Heart left ventricle (tissue), 16 donors: ENCODE results near the gene DYNC2H1. TPM values are rescaled to one million over a fixed set of nuclear protein-coding genes. Genes with fewer than 3 reads are reported as not detected.

Experiments
- ATAC-seq, 4 donors: fragments of 200-7000 bp; cut with Tn5 transposase; one replicate each; pipeline ENCODE4 v1.9.1; 2020 to 2022; ENCODE audit warnings: moderate library complexity in 4 of 4, mild to moderate bottlenecking in 3 of 4, moderate number of reproducible peaks in 1 of 4
- DNase-seq, 5 donors: peaks; one replicate each; pipeline ENCODE4 v3.0.0-alpha.2; 2020
- H3K27ac ChIP-seq, 12 donors: fragments of 200-600 bp; sonication (generic) in 4 of 12; one replicate each; pipeline versions ENCODE4 v1.5.0 to v1.8.0; 2016 to 2022; ENCODE audit warnings: mild to moderate bottlenecking in 2 of 12
- H3K27me3 ChIP-seq, 9 donors: fragments of 200-600 bp; sonication (generic) in 2 of 9; one replicate each; pipeline versions ENCODE4 v1.5.1 to v1.8.0; 2016 to 2022; ENCODE audit warnings: mild to moderate bottlenecking in 3 of 9
- H3K36me3 ChIP-seq, 9 donors: fragments of 200-600 bp; sonication (generic) in 2 of 9; one replicate each; pipeline versions ENCODE4 v1.5.0 to v1.8.0; 2018 to 2022; ENCODE audit warnings: mild to moderate bottlenecking in 2 of 9
- H3K4me1 ChIP-seq, 12 donors: fragments of 200-600 bp; sonication (generic) in 4 of 12; one replicate each; pipeline versions ENCODE4 v1.5.0 to v1.8.0; 2016 to 2022; ENCODE audit warnings: mild to moderate bottlenecking in 3 of 12
- H3K4me3 ChIP-seq, 12 donors: fragments of 200-600 bp; sonication (generic) in 4 of 12; one replicate each; pipeline versions ENCODE4 v1.5.0 to v1.8.0; 2017 to 2022; ENCODE audit warnings: mild to moderate bottlenecking in 9 of 12, moderate library complexity in 4 of 12
- H3K9me3 ChIP-seq, 12 donors: fragments of 200-600 bp; sonication (generic) in 4 of 12; one replicate each; pipeline versions ENCODE4 v1.5.0 to v1.8.0; 2016 to 2022; ENCODE audit warnings: mild to moderate bottlenecking in 1 of 12
- POLR2A ChIP-seq, 2 donors: fragments of 450-650 bp; IDR thresholded peaks; one replicate each; pipeline ENCODE4 v1.6.1; 2017; ENCODE audit warnings: antibody characterized with exemption in 2 of 2, mild to moderate bottlenecking in 2 of 2, moderate library complexity in 2 of 2
- WGBS, 4 donors: extraction: QIAGEN DNeasy Blood & Tissue Kit in 2 of 4; methylation state at CpG; one replicate each; pipeline versions ENCODE4 v1.1.5 to v1.1.7; 2013 to 2018; 5-methylcytosine and 5-hydroxymethylcytosine counted together
- intact Hi-C, 10 donors: fragments of 100-400 bp; cut with DNase I; formaldehyde crosslinking; loops; one replicate each; pipeline versions ENCODE4 v1.11.1 to v1.14.2; 2022
- polyA plus RNA-seq, 2 donors: library from polyadenylated mRNA; stranded (reverse); fragments of 200-250 nt; gene quantifications; one replicate each; pipeline ENCODE4 v1.2.3, GENCODE V29; 2013
- total RNA-seq, 9 donors: library from RNA; depleted of rRNA in 2 of 9; stranded (reverse); fragments of >200 nt in 2 of 9; fragmentation: NEBNext Ultra II Directional in 3 of 9; extraction: Animal tissue kit (Norgen Biotek cat#: 25700) in 3 of 9; gene quantifications; one replicate each; pipeline versions ENCODE4 v1.1.0 to v1.2.4, GENCODE V29; 2016 to 2023
- TF ChIP-seq, protein P1 (sequence below), 12 donors: fragments of 200-600 bp; sonication (generic) in 4 of 12; IDR thresholded peaks; one replicate each; pipeline versions ENCODE4 v1.5.0 to v1.8.0; 2018 to 2022; ENCODE audit warnings: antibody characterized with exemption in 12 of 12, mild to moderate bottlenecking in 5 of 12
- donor health status: ischemic (EF 13 %, LVEDD 7.1; RV severe dilation, severe dysfunction).
- donor health status: healthy with polysubstance abuse.
- donor health status: DM: no; HTN: yes; CAD: no.
- donor health status: DM: no; HTN: no; CAD: no.
- donor health status: ischemic (EF 25% LVEDD 6.9; RV normal size, moderate dysfunction).
- donor health status: ischemic (EF 25% LVEDD 5.7; RV mildly dilated, moderate dysfunction).
- donor health status: healthy.
- donor health status: DM: yes; HTN: yes; CAD: no.
- donor health status: ischemic (EF 35%, LVEDD 5.7; RV mildly dilated, moderate dysfunction).
- donor health status: nonischemic (EF 11% LVEDD 7.7; RV severe dilation, severe dysfunction).
- donor health status: DM: yes; HTN: yes; CAD: no.
- donor health status: PGD.
- donor health status: ischemic (EF 29% LVEDD 5.4; RV normal size, mild dysfunction).
- donor health status: nonischemic (EF 23%, LVEDD 6.1; RV moderate dilation, normal function).

The DYNC2H1 gene
- total and polyA plus RNA-seq, 11 donors = 2.3 to 7.2 (median 3.7) TPM

DNA sequence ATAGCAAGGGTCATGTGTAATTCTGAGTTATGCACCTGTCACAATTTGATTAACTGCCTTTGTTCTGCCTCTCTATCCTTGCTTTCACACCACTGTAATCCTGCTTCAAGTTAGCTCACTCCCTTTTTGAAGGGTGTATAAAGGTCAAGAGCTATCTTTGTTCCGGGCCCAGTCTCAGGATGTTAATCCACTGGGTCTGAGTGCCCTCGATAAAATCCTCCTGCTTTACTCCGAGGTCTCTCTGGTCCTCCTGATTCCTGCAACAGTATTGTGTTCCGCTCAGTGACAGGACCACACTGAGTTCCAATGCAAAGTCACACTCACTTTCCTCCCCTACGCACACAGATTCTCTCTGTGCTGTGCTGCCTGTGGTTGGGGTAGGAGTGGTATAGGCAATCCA, 186.5 kb downstream of the DYNC2H1 start:
- H3K36me3 ChIP-seq = peaks cover 0 to 56% (median 2%) of the 10 kb centered on the region in 9 donors
- TF ChIP-seq, protein P1, sequence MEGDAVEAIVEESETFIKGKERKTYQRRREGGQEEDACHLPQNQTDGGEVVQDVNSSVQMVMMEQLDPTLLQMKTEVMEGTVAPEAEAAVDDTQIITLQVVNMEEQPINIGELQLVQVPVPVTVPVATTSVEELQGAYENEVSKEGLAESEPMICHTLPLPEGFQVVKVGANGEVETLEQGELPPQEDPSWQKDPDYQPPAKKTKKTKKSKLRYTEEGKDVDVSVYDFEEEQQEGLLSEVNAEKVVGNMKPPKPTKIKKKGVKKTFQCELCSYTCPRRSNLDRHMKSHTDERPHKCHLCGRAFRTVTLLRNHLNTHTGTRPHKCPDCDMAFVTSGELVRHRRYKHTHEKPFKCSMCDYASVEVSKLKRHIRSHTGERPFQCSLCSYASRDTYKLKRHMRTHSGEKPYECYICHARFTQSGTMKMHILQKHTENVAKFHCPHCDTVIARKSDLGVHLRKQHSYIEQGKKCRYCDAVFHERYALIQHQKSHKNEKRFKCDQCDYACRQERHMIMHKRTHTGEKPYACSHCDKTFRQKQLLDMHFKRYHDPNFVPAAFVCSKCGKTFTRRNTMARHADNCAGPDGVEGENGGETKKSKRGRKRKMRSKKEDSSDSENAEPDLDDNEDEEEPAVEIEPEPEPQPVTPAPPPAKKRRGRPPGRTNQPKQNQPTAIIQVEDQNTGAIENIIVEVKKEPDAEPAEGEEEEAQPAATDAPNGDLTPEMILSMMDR (IDR thresholded peaks at IDR 0.05) = no peak
- TF ChIP-seq POLR2A (IDR thresholded peaks at IDR 0.05) = no peak
- DNase-seq (no peak), ATAC-seq (no peak)
- H3K4me3 ChIP-seq = no peak overlapping the region
- peaks cover 0 to 62% (median 43%) of the 10 kb centered on the region in 12 donors for H3K9me3 ChIP-seq
- intact Hi-C loops = no loop called here
- WGBS, 4 donors = 88 to 97% (median 96%) methylated on average over 5 of the region's 5 CpGs
- no peaks in the 10 kb centered on the region for H3K4me1 ChIP-seq
- no peaks in the 10 kb centered on the region for H3K27me3 ChIP-seq
- no peak overlapping the region for H3K27ac ChIP-seq

DNA sequence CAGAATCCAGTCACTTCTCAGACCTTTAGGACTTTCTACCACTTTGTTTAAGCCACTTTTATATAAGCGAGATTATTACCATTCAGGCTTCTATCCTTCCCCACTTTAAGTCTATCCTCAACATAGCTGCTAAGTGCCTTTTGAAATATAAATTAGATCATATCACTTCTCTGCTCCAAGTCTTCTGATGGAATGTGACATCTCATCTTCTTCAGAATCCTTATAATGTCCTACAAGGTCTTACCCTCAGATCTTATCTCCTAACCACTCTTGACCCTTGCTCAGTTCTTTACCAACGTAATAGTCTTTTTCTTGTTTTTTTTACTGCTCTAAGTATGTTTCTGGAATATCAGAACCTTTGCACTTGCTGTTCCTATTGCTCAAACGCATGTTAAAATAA, 188.7 kb downstream of the DYNC2H1 start:
- Histone ChIP-seq H3K36me3 (peaks cover 0 to 36% (median 2%) of the 10 kb centered on the region in 9 donors), H3K9me3 (peaks cover 0 to 41% (median 35%) of the 10 kb centered on the region in 12 donors), H3K4me1 (no peaks in the 10 kb centered on the region), H3K27ac (no peak overlapping the region), H3K4me3 (no peak overlapping the region), H3K27me3 (no peaks in the 10 kb centered on the region)
- no peak for DNase-seq
- intact Hi-C loops = no loop called here
- ATAC-seq = no peak
- TF ChIP-seq, protein P1 (IDR thresholded peaks at IDR 0.05) = no peak
- no peak for TF ChIP-seq POLR2A (IDR thresholded peaks at IDR 0.05)
- 88 to 93% (median 91%) methylated on average over 3 of the region's 3 CpGs for WGBS, 4 donors

DNA sequence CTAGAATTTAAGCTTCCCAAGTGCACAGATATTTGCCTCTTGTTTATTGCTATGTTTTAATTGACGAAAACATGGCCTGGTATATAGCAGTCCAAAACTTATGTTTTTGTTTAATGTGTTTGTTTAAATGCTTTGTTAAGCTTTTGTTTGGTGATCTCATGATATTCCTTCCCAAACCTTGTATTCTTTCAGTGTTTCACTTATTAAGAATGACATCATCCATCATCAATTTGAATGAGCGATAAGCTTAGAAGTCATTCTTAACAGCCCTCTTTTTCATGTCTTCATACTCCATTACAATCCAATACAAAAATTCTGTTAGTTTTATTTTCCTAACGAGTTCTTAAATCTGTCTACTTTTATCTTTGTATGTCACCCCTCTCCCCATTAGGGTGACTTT, 206.0 kb downstream of the DYNC2H1 start:
- intact Hi-C loops = no loop called here
- Histone ChIP-seq H3K27me3 (no peaks in the 10 kb centered on the region), H3K9me3 (no peaks in the 10 kb centered on the region), H3K4me3 (no peak overlapping the region), H3K27ac (no peak overlapping the region), H3K4me1 (no peaks in the 10 kb centered on the region), H3K36me3 (peaks cover 0 to 3% (median 0%) of the 10 kb centered on the region in 9 donors)
- WGBS, 4 donors = 87 to 93% (median 89%) methylated on average over 3 of the region's 3 CpGs
- TF ChIP-seq POLR2A (IDR thresholded peaks at IDR 0.05) = no peak
- TF ChIP-seq, protein P1 (IDR thresholded peaks at IDR 0.05) = no peak
- ATAC-seq = no peak
- no peak for DNase-seq

DNA sequence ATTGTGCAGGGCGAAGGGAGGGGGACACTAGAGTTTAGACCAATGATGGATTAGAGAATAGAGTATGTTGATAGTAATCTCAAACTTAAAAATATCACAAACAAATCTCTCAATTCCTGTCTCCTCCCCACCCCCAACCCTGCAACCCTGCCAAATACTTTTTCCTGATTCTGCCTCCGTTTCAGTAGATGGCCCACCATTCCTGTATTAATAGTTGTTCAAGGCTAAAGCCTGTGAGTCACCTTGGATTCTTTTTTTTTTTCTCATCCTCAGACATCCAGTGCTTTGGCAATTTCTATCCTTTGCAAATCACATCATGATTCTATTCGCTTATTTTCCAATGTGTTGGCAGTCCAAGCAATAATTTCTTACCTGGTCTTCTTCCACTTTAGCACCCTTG, 207.9 kb downstream of the DYNC2H1 start:
- no peak for ATAC-seq
- intact Hi-C loops = no loop called here
- Histone ChIP-seq H3K4me1 (no peaks in the 10 kb centered on the region), H3K27me3 (no peaks in the 10 kb centered on the region), H3K4me3 (no peak overlapping the region), H3K9me3 (no peaks in the 10 kb centered on the region), H3K27ac (no peak overlapping the region), H3K36me3 (peaks cover 0 to 9% (median 0%) of the 10 kb centered on the region in 9 donors)
- 68 to 75% (median 71%) methylated on average over 3 of the region's 3 CpGs for WGBS, 4 donors
- TF ChIP-seq, protein P1 (IDR thresholded peaks at IDR 0.05) = no peak
- no peak for TF ChIP-seq POLR2A (IDR thresholded peaks at IDR 0.05)
- DNase-seq = no peak
